ENCODE measurements around the gene MUC13. TPM values are rescaled to one million over a fixed set of nuclear protein-coding genes. Genes with fewer than 3 reads are reported as not detected.

Gene MUC13
- total and polyA plus RNA-seq, 9 of the 15 experiments (the other 6 are each of a cell fraction or from before 2014, with no cell fraction given): 0.09 TPM; not detected in 8

- TF ChIP-seq FOS (IDR thresholded peaks at IDR 0.05; ENCODE audit: extremely low read depth, insufficient read length): no peak
- no peak for TF ChIP-seq NR2C2 (CRISPR knock-in tag; IDR thresholded peaks at IDR 0.05)
- TF ChIP-seq NR2C2 (tag; IDR thresholded peaks at IDR 0.05): peak; percentile 63
- no peak for TF ChIP-seq TFE3 (CRISPR knock-in tag; IDR thresholded peaks at IDR 0.05)
- peak; percentile 50 for TF ChIP-seq SPI1 (IDR thresholded peaks at IDR 0.05; ENCODE audit: borderline replicate concordance, low read depth, low read length)
- peak; percentile 26; the same call in 1 of the 2 replicates for TF ChIP-seq POLR2A (conservative IDR thresholded peaks at IDR 0.05)
- TF ChIP-seq MBD2 (IDR thresholded peaks at IDR 0.05; ENCODE audit: borderline replicate concordance, low read depth): peak; percentile 66
- TF ChIP-seq ETS1 (conservative IDR thresholded peaks at IDR 0.05; ENCODE audit: control insufficient read depth, low read depth, low read length): peak; percentile 72
- peak in 1 of 3 experiments; percentile 34 for TF ChIP-seq YY1 (IDR thresholded peaks at IDR 0.05; ENCODE audit: borderline replicate concordance in 1 of 3, control insufficient read depth in 1 of 3, extremely low read depth in 1 of 3, insufficient read depth in 3 of 3, insufficient read length in 1 of 3, insufficient replicate concordance in 2 of 3, low read depth in 1 of 3, low read length in 2 of 3)
- TF ChIP-seq MCM3 (IDR thresholded peaks at IDR 0.05): no peak
- peak; percentile 14; the same call in 1 of the 2 replicates for TF ChIP-seq CC2D1A (IDR thresholded peaks at IDR 0.05)
- peak; percentile 42; the same call in 1 of the 2 replicates for TF ChIP-seq NBN (IDR thresholded peaks at IDR 0.05; ENCODE audit: low read depth)
- TF ChIP-seq ZEB2 (IDR thresholded peaks at IDR 0.05): peak; percentile 28; the same call in 1 of the 2 replicates
- no peak for TF ChIP-seq XRCC3 (IDR thresholded peaks at IDR 0.05)
- peak; percentile 61 for TF ChIP-seq ESRRA (IDR thresholded peaks at IDR 0.05; ENCODE audit: borderline replicate concordance, low read depth)
Observed at GRCh38 chr3:124878561-124879336, 55.8 kb downstream of the MUC13 start (continued).

Data from K562 (cell line).